CD4-positive, alpha-beta T cell treated with Interleukin-15 for 1 hour (primary cell): ENCODE data around the gene HS3ST5.
"Not testable (repeated sequence)": the region's sequence is repeated elsewhere in the genome, so short reads cannot be mapped to it uniquely, and the experiment has no call there.

Source experiments
- DNase-seq: peaks from one replicate; pipeline ENCODE4 v3.0.0-alpha.2; 2020

HS3ST5 gene

GRCh38 chr6:114039841-114040240 is 303.0 kb downstream of the HS3ST5 start:
- DNase-seq = no peak

- no peak for DNase-seq
Measured at GRCh38 chr6:114033606-114034005, 309.2 kb downstream of the HS3ST5 start.

DNA sequence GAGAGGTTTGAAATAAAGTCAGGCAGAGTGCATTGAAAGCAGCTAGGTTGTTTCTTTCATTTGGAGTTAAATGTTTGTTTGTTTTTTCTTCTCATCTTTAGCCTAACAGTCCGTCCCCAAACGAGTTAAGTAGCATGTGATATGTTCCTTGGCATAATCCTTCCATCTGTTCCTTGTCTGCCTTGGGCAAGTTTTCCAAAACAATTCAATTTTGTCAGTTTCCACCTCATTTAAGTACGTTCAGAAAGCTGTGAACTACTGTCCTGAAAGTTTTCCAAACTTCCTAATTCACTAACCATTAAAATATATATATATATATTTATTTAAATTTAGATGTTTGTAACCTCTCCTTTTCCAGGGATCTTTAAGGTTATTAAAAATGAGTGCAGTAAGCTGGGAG is 310.1 kb downstream of the HS3ST5 start:
- DNase-seq = no peak

DNA sequence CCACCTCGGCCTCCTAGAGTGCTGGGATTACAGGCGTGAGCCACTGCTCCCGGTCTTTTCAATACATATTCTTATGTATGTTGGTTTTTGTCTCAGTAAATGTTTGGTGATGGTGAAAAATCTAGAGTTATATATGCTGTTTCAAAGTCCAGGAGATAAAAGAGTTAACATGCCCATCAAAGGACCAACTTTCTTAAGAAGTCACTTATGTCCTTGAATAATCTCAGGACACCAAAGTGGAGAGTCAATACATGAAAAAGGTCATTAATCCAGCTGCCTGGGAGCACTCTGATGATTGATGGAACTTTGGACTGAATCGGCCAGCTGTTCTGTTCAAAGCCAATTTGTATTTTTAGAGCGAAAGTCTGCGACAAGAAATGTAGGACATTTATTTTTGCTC is 312.1 kb downstream of the HS3ST5 start:
- DNase-seq = no peak

GRCh38 chr6:114024746-114025145 is 318.1 kb downstream of the HS3ST5 start:
- DNase-seq = no peak

DNA sequence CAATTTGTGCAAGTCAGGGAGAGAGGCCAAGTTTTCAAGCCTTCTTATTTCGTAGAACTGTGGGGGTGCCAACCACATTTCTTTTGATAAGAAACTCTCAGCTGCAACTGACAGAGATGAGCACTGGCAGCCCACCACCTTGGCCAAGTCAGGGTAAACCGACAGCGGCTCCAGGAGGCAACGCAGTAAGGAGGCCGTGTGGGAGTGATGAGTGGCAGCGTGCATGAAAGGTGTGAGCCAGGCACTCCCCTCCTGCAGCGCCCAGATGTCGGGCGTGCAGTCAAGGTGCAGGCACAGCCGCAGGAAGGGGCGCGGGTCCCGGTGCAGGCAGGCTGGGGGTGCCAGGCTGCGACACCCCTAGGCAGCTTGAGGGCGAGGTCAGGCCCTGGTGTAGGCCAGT is 322.6 kb downstream of the HS3ST5 start:
- DNase-seq = no peak

DNA sequence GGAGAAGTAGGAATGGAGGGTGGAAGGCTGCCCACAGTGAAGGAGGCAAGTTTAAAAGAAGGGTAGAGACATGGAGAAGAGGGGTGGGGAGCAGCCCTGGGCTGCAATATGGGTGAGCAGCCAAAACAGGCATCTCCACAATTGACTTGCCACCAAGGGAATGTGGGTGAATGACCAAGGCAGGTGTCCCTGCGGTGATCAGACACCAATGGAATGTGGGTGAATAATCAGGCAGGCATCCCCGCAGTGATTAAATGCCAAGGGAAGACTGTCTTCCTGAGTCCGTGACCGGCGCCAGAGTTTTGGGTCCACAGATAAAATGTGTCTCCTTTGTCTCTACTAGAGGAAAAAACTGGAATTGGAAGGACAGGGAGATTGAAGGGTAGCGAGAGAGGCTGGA is 325.7 kb downstream of the HS3ST5 start:
- DNase-seq = not testable (repeated sequence)

- not testable (repeated sequence) for DNase-seq
Measured at GRCh38 chr6:114014106-114014505, 328.7 kb downstream of the HS3ST5 start.

DNA sequence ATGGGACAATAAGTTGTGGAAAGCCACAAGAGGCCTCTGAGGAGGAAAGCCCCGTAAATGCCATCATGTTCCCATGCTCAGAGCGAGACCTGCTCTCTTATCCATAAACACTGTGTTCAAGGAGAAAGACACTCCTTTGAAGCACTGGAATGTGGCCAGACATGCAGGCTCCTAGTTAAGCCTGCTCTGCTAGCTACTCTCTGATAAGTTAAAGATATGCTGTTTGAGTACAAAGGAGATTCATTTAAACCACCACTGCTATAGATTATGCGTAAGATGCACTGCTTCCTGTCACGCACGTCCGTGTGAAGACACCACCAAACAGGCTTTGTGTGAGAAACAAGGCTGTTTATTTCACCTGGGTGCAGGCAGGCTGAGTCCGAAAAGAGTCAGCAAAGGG is 331.3 kb downstream of the HS3ST5 start:
- DNase-seq = not testable (repeated sequence)

- no peak for DNase-seq
Measured at GRCh38 chr6:114010540-114010939, 332.3 kb downstream of the HS3ST5 start.

GRCh38 chr6:114009192-114009591 is 333.6 kb downstream of the HS3ST5 start:
- no peak for DNase-seq

DNA sequence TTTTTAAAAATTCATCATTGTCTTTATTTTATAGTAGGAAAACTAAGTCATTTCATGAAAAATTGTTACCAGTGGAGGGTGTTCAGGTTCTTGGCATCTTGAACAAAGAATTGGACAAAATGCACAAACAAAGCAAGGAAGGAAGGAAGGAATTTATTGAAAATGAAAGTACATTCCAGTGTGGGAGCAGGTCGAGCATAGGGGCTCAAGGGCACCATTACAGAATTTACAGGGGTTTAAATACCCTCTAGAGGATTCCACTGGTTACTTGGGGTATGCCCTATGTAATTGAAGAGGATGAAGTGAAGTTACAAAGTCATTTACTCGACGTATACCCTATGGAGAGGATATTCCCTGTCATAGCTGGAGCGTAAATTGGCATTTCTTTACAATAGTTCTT is 334.5 kb downstream of the HS3ST5 start:
- no peak for DNase-seq

DNA sequence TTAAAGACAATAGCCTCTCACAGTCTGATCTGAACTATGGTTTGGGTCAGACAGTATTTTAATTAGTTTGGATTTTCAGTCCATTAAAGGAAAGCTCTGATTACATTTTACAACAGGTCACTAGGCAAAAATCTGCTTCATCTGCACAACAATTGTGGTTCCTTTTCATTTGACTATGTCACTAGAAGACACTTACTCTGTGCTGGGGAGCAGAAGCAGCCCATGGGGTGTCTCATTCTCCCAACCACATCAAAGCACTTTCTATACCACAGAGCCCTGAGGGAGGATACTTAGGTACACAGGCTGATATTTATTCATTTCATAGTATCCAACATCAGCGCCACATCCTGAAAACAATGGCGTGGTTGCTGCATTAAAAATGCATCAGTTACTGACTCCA is 335.3 kb downstream of the HS3ST5 start:
- DNase-seq = no peak
